Activated T-cell treated with anti-CD3 and anti-CD28 coated beads, Interleukin-2, amount 50 U/mL, for 72 hours (primary cell): ENCODE measurements around the gene ITIH6. TPM values are rescaled to one million over a fixed set of nuclear protein-coding genes. Genes with fewer than 3 reads are reported as not detected.
"Not testable (repeated sequence)": the region's sequence is repeated elsewhere in the genome, so short reads cannot be mapped to it uniquely, and the experiment has no call there.

Source experiments
- ATAC-seq, 2 donors: fragments of 150-1000 bp; cut with Tn5 transposase; replicated peaks in 1 of 2; 2 replicates each; pipeline ENCODE4 v1.10.0; 2021; ENCODE audit warnings: moderate library complexity in 2 of 2, mild to moderate bottlenecking in 1 of 2
- DNase-seq, 2 donors: peaks; one replicate each; pipeline ENCODE4 v3.0.0; 2021 to 2022; ENCODE audit warnings: mixed read lengths in 1 of 2
- H3K27ac Mint-ChIP-seq: one replicate; pipeline ENCODE4 v1.8.0; 2022; ENCODE audit warnings: mild to moderate bottlenecking, moderate library complexity, mixed read lengths
- H3K27me3 Mint-ChIP-seq: one replicate; pipeline ENCODE4 v1.8.0; 2022; ENCODE audit warnings: low read depth, mixed read lengths
- H3K36me3 Mint-ChIP-seq, 2 donors: one replicate each; pipeline ENCODE4 v1.8.0; 2022; ENCODE audit warnings: mixed read lengths in 2 of 2, mild to moderate bottlenecking in 1 of 2; ENCODE audit not compliant: insufficient read depth in 2 of 2
- H3K4me1 Mint-ChIP-seq: one replicate; pipeline ENCODE4 v1.8.0; 2022; ENCODE audit warnings: low read depth, mixed read lengths
- H3K4me3 Mint-ChIP-seq, 2 donors: one replicate each; pipeline ENCODE4 v1.8.0; 2022; ENCODE audit warnings: mild to moderate bottlenecking in 2 of 2, mixed read lengths in 2 of 2, moderate library complexity in 2 of 2
- H3K9me3 Mint-ChIP-seq, 2 donors: one replicate each; pipeline ENCODE4 v1.8.0; 2022; ENCODE audit warnings: mixed read lengths in 2 of 2
- total RNA-seq, 2 donors: library from RNA; stranded (reverse); gene quantifications; one replicate each; pipeline ENCODE4 v1.2.3, GENCODE V29; 2022

Gene ITIH6
- total RNA-seq, 2 donors from 2014 or later = not detected

- not testable (repeated sequence) for DNase-seq, H3K36me3 Mint-ChIP-seq, H3K9me3 Mint-ChIP-seq, H3K27me3 Mint-ChIP-seq, ATAC-seq, H3K27ac Mint-ChIP-seq, H3K4me1 Mint-ChIP-seq, H3K4me3 Mint-ChIP-seq
Observed at GRCh38 chrX:54736298-54736942, 61.6 kb downstream of the ITIH6 start.

- Mint-ChIP-seq H3K27me3 (peaks cover 43% of the 10 kb centered on the region), H3K36me3 (no peaks in the 10 kb centered on the region), H3K4me3 (no peak overlapping the region), H3K4me1 (no peaks in the 10 kb centered on the region), H3K27ac (no peak overlapping the region), H3K9me3 (no peaks in the 10 kb centered on the region)
- ATAC-seq = no peak
- no peak for DNase-seq
Observed at GRCh38 chrX:54721424-54721823, 76.6 kb downstream of the ITIH6 start.

- no peak overlapping the region for H3K27ac Mint-ChIP-seq
- no peaks in the 10 kb centered on the region for H3K36me3 Mint-ChIP-seq
- peaks cover 27% of the 10 kb centered on the region for H3K27me3 Mint-ChIP-seq
- H3K9me3 Mint-ChIP-seq = no peaks in the 10 kb centered on the region
- H3K4me3 Mint-ChIP-seq = no peak overlapping the region
- no peak for ATAC-seq
- DNase-seq = no peak
- no peaks in the 10 kb centered on the region for H3K4me1 Mint-ChIP-seq
Observed at GRCh38 chrX:54715621-54716020, 82.4 kb downstream of the ITIH6 start.

- no peak overlapping the region for H3K27ac Mint-ChIP-seq
- H3K9me3 Mint-ChIP-seq = no peaks in the 10 kb centered on the region
- DNase-seq (no peak), ATAC-seq (no peak)
- H3K4me3 Mint-ChIP-seq = no peak overlapping the region
- peaks cover 32% of the 10 kb centered on the region for H3K27me3 Mint-ChIP-seq
- no peaks in the 10 kb centered on the region for H3K4me1 Mint-ChIP-seq
- no peaks in the 10 kb centered on the region for H3K36me3 Mint-ChIP-seq
Observed at GRCh38 chrX:54714424-54714823, 83.6 kb downstream of the ITIH6 start.

GRCh38 chrX:54711735-54712134 lies 86.3 kb downstream of the ITIH6 start:
- Mint-ChIP-seq H3K36me3 (no peaks in the 10 kb centered on the region), H3K4me1 (no peaks in the 10 kb centered on the region), H3K4me3 (no peak overlapping the region), H3K27me3 (peaks cover 35% of the 10 kb centered on the region), H3K9me3 (no peaks in the 10 kb centered on the region), H3K27ac (no peak overlapping the region)
- ATAC-seq = no peak
- no peak for DNase-seq

- H3K27ac Mint-ChIP-seq = no peak overlapping the region
- H3K9me3 Mint-ChIP-seq = no peaks in the 10 kb centered on the region
- no peak for DNase-seq
- peaks cover 42% of the 10 kb centered on the region for H3K27me3 Mint-ChIP-seq
- no peaks in the 10 kb centered on the region for H3K4me1 Mint-ChIP-seq
- no peak for ATAC-seq
- no peaks in the 10 kb centered on the region for H3K36me3 Mint-ChIP-seq
- no peak overlapping the region for H3K4me3 Mint-ChIP-seq
Observed at GRCh38 chrX:54710920-54711319, 87.1 kb downstream of the ITIH6 start.

GRCh38 chrX:54708404-54708803 lies 89.7 kb downstream of the ITIH6 start:
- H3K4me3 Mint-ChIP-seq = no peak overlapping the region
- DNase-seq (no peak), ATAC-seq (no peak)
- no peaks in the 10 kb centered on the region for H3K9me3 Mint-ChIP-seq
- H3K27ac Mint-ChIP-seq = no peak overlapping the region
- peaks cover 48% of the 10 kb centered on the region for H3K27me3 Mint-ChIP-seq
- H3K36me3 Mint-ChIP-seq = no peaks in the 10 kb centered on the region
- H3K4me1 Mint-ChIP-seq = no peaks in the 10 kb centered on the region

Other genes starting within 250 kb of the ITIH6 start
- gene MAGED2, start 9.5 kb upstream of the ITIH6 start, total RNA-seq = 10 to 100 TPM; 49.7 to 54.1 TPM
- 1 to 10 TPM; 4.1 to 7.6 TPM for gene TRO, start 122.6 kb upstream of the ITIH6 start, total RNA-seq
- gene PFKFB1, start 195.9 kb upstream of the ITIH6 start, total RNA-seq = 1 to 10 TPM; 1.6 TPM
- 10 to 100 TPM; 21.3 to 26.6 TPM for gene APEX2, start 202.1 kb upstream of the ITIH6 start, total RNA-seq
- not detected for gene ALAS2, start 232.7 kb upstream of the ITIH6 start, total RNA-seq